Measurements from ENCODE around the gene TELO2.

The TELO2 gene

GRCh38 chr16:1526608-1527555 lies 33.7 kb downstream of the TELO2 start:
- H3K9me3 ChIP-seq (ENCODE audit: control insufficient read depth, insufficient read depth, low read depth, low read length): no peaks in the 10 kb centered on the region
- no peak overlapping the region for H3K27ac ChIP-seq (ENCODE audit: low read depth, low read length)
- no peaks in the 10 kb centered on the region for H3K27me3 ChIP-seq (ENCODE audit: control insufficient read depth, insufficient read depth, low read length)
- H3K36me3 ChIP-seq (ENCODE audit: control insufficient read depth, insufficient read depth, low read length): peaks cover 4% of the 10 kb centered on the region; the same call in 1 of the 2 replicates
- H3K9ac ChIP-seq (ENCODE audit: low read length): no peak overlapping the region
- no peaks in the 10 kb centered on the region for H3K4me1 ChIP-seq (ENCODE audit: control insufficient read depth, insufficient read depth, low read length)
- H3K4me3 ChIP-seq (ENCODE audit: low read depth, low read length): no peak overlapping the region

- Histone ChIP-seq H3K27me3 (ENCODE audit: control insufficient read depth, insufficient read depth, low read length) (no peaks in the 10 kb centered on the region), H3K4me3 (ENCODE audit: low read depth, low read length) (no peak overlapping the region), H3K36me3 (ENCODE audit: control insufficient read depth, insufficient read depth, low read length) (0 out of 2 replicates have a peak, but pooled peaks cover 3% of the 10 kb centered on the region), H3K9me3 (ENCODE audit: control insufficient read depth, insufficient read depth, low read depth, low read length) (no peaks in the 10 kb centered on the region), H3K27ac (ENCODE audit: low read depth, low read length) (no peak overlapping the region), H3K9ac (ENCODE audit: low read length) (no peak overlapping the region), H3K4me1 (ENCODE audit: control insufficient read depth, insufficient read depth, low read length) (no peaks in the 10 kb centered on the region)
Measured at GRCh38 chr16:1527836-1528811, 35.0 kb downstream of the TELO2 start.

GRCh38 chr16:1528921-1529537 lies 35.9 kb downstream of the TELO2 start:
- Histone ChIP-seq H3K9me3 (ENCODE audit: control insufficient read depth, insufficient read depth, low read depth, low read length) (no peaks in the 10 kb centered on the region), H3K4me1 (ENCODE audit: control insufficient read depth, insufficient read depth, low read length) (no peaks in the 10 kb centered on the region), H3K9ac (ENCODE audit: low read length) (no peak overlapping the region), H3K36me3 (ENCODE audit: control insufficient read depth, insufficient read depth, low read length) (no peaks in the 10 kb centered on the region), H3K27ac (ENCODE audit: low read depth, low read length) (no peak overlapping the region), H3K4me3 (ENCODE audit: low read depth, low read length) (no peak overlapping the region), H3K27me3 (ENCODE audit: control insufficient read depth, insufficient read depth, low read length) (no peaks in the 10 kb centered on the region)

GRCh38 chr16:1530349-1530882 lies 37.3 kb downstream of the TELO2 start:
- no peaks in the 10 kb centered on the region for H3K4me1 ChIP-seq (ENCODE audit: control insufficient read depth, insufficient read depth, low read length)
- no peak overlapping the region for H3K27ac ChIP-seq (ENCODE audit: low read depth, low read length)
- no peaks in the 10 kb centered on the region for H3K27me3 ChIP-seq (ENCODE audit: control insufficient read depth, insufficient read depth, low read length)
- no peaks in the 10 kb centered on the region for H3K9me3 ChIP-seq (ENCODE audit: control insufficient read depth, insufficient read depth, low read depth, low read length)
- H3K4me3 ChIP-seq (ENCODE audit: low read depth, low read length): no peak overlapping the region
- H3K9ac ChIP-seq (ENCODE audit: low read length): no peak overlapping the region
- no peaks in the 10 kb centered on the region for H3K36me3 ChIP-seq (ENCODE audit: control insufficient read depth, insufficient read depth, low read length)

- Histone ChIP-seq H3K4me1 (ENCODE audit: control insufficient read depth, insufficient read depth, low read length) (no peaks in the 10 kb centered on the region), H3K9me3 (ENCODE audit: control insufficient read depth, insufficient read depth, low read depth, low read length) (no peaks in the 10 kb centered on the region), H3K9ac (ENCODE audit: low read length) (no peak overlapping the region), H3K36me3 (ENCODE audit: control insufficient read depth, insufficient read depth, low read length) (no peaks in the 10 kb centered on the region), H3K4me3 (ENCODE audit: low read depth, low read length) (no peak overlapping the region), H3K27me3 (ENCODE audit: control insufficient read depth, insufficient read depth, low read length) (no peaks in the 10 kb centered on the region), H3K27ac (ENCODE audit: low read depth, low read length) (0 out of 2 replicates have a peak overlapping the region, but pooled peaks have one; percentile 37)
Measured at GRCh38 chr16:1530883-1531637, 37.9 kb downstream of the TELO2 start.

GRCh38 chr16:1531638-1531910 lies 38.4 kb downstream of the TELO2 start:
- Histone ChIP-seq H3K9me3 (ENCODE audit: control insufficient read depth, insufficient read depth, low read depth, low read length) (no peaks in the 10 kb centered on the region), H3K27ac (ENCODE audit: low read depth, low read length) (no peak overlapping the region), H3K9ac (ENCODE audit: low read length) (no peak overlapping the region), H3K4me3 (ENCODE audit: low read depth, low read length) (no peak overlapping the region), H3K4me1 (ENCODE audit: control insufficient read depth, insufficient read depth, low read length) (no peaks in the 10 kb centered on the region), H3K36me3 (ENCODE audit: control insufficient read depth, insufficient read depth, low read length) (no peaks in the 10 kb centered on the region), H3K27me3 (ENCODE audit: control insufficient read depth, insufficient read depth, low read length) (no peaks in the 10 kb centered on the region)

- Histone ChIP-seq H3K4me3 (ENCODE audit: low read depth, low read length) (no peak overlapping the region), H3K4me1 (ENCODE audit: control insufficient read depth, insufficient read depth, low read length) (no peaks in the 10 kb centered on the region), H3K27me3 (ENCODE audit: control insufficient read depth, insufficient read depth, low read length) (no peaks in the 10 kb centered on the region), H3K9ac (ENCODE audit: low read length) (no peak overlapping the region), H3K27ac (ENCODE audit: low read depth, low read length) (no peak overlapping the region), H3K9me3 (ENCODE audit: control insufficient read depth, insufficient read depth, low read depth, low read length) (no peaks in the 10 kb centered on the region), H3K36me3 (ENCODE audit: control insufficient read depth, insufficient read depth, low read length) (no peaks in the 10 kb centered on the region)
Measured at GRCh38 chr16:1532081-1532760, 39.1 kb downstream of the TELO2 start.

- Histone ChIP-seq H3K9ac (ENCODE audit: low read length) (no peak overlapping the region), H3K27ac (ENCODE audit: low read depth, low read length) (no peak overlapping the region), H3K4me3 (ENCODE audit: low read depth, low read length) (no peak overlapping the region), H3K9me3 (ENCODE audit: control insufficient read depth, insufficient read depth, low read depth, low read length) (no peaks in the 10 kb centered on the region), H3K36me3 (ENCODE audit: control insufficient read depth, insufficient read depth, low read length) (no peaks in the 10 kb centered on the region), H3K4me1 (ENCODE audit: control insufficient read depth, insufficient read depth, low read length) (no peaks in the 10 kb centered on the region), H3K27me3 (ENCODE audit: control insufficient read depth, insufficient read depth, low read length) (no peaks in the 10 kb centered on the region)
Measured at GRCh38 chr16:1532771-1533170, 39.6 kb downstream of the TELO2 start.

GRCh38 chr16:1533443-1533951 lies 40.3 kb downstream of the TELO2 start, which contains the start of gene TMEM204:
Gene TMEM204 (plus strand): TSS chr16:1533666. CDS start chr16:1534276, 610 bp downstream.
- Histone ChIP-seq H3K36me3 (ENCODE audit: control insufficient read depth, insufficient read depth, low read length) (no peaks in the 10 kb centered on the region), H3K9ac (ENCODE audit: low read length) (no peak within 1 kb of the TSS), H3K4me1 (ENCODE audit: control insufficient read depth, insufficient read depth, low read length) (no peaks in the 10 kb centered on the region), H3K27ac (ENCODE audit: low read depth, low read length) (0 out of 2 replicates have a peak within 1 kb of the TSS, but pooled peaks have one; percentile 7), H3K4me3 (ENCODE audit: low read depth, low read length) (no peak within 1 kb of the TSS), H3K27me3 (ENCODE audit: control insufficient read depth, insufficient read depth, low read length) (no peaks in the 10 kb centered on the region), H3K9me3 (ENCODE audit: control insufficient read depth, insufficient read depth, low read depth, low read length) (no peaks in the 10 kb centered on the region)
